ENCODE data around the gene LSP1.

GRCh38 chr11:1909524-1909923 lies 56.6 kb downstream of the LSP1 start:
- TF ChIP-seq, protein P1, sequence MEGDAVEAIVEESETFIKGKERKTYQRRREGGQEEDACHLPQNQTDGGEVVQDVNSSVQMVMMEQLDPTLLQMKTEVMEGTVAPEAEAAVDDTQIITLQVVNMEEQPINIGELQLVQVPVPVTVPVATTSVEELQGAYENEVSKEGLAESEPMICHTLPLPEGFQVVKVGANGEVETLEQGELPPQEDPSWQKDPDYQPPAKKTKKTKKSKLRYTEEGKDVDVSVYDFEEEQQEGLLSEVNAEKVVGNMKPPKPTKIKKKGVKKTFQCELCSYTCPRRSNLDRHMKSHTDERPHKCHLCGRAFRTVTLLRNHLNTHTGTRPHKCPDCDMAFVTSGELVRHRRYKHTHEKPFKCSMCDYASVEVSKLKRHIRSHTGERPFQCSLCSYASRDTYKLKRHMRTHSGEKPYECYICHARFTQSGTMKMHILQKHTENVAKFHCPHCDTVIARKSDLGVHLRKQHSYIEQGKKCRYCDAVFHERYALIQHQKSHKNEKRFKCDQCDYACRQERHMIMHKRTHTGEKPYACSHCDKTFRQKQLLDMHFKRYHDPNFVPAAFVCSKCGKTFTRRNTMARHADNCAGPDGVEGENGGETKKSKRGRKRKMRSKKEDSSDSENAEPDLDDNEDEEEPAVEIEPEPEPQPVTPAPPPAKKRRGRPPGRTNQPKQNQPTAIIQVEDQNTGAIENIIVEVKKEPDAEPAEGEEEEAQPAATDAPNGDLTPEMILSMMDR (IDR thresholded peaks at IDR 0.05; ENCODE audit: low read depth, low read length): no peak
- TF ChIP-seq MAX (IDR thresholded peaks at IDR 0.05; ENCODE audit: low read depth, low read length) (no peak), POLR2A (IDR thresholded peaks at IDR 0.05; ENCODE audit: extremely low read depth, insufficient read length) (no peak)

All from NB4 (cell line).